Left forelimb (tissue), 1 donor: ENCODE results near the gene MDFI.

ENCODE experiments used
- DNase-seq: peaks from one replicate; pipeline ENCODE4 v3.0.0-alpha.2; 2018; ENCODE audit warnings: low spot score

The MDFI gene

DNA sequence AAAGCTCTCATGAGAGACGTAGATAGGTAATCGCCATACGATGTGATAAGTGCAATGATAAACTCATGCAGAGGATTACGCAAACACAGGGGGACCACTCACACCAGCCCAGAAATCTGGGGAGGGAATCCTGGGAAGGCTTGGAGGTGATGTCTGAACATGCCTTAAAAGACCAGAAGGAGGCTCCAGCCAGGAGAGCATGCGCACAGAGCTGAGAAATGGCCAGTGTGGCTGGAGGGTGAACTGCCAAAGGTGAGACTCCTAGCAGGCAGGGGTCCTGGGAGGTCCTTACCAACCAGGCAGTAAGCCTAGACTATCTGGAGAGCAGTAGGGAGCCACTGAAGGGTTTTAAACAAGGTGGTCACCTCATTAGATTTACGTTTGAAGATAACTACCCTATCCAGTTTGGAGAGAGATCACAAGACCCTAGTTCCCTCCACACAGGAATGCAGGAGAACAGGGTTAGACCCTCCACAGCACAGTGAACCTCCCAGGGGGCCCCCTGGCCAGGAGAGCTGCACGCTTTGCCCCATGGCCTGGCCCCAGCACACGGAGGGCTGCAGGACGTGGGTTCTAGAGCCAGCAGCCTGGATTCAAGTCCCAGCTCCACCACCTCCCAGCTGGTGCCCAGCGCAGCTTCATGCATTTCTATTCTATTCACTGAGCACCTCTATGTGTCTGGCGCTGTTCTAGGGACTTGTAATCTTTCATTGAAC, 13.1 kb downstream of the MDFI start:
- DNase-seq, result no peak

DNA sequence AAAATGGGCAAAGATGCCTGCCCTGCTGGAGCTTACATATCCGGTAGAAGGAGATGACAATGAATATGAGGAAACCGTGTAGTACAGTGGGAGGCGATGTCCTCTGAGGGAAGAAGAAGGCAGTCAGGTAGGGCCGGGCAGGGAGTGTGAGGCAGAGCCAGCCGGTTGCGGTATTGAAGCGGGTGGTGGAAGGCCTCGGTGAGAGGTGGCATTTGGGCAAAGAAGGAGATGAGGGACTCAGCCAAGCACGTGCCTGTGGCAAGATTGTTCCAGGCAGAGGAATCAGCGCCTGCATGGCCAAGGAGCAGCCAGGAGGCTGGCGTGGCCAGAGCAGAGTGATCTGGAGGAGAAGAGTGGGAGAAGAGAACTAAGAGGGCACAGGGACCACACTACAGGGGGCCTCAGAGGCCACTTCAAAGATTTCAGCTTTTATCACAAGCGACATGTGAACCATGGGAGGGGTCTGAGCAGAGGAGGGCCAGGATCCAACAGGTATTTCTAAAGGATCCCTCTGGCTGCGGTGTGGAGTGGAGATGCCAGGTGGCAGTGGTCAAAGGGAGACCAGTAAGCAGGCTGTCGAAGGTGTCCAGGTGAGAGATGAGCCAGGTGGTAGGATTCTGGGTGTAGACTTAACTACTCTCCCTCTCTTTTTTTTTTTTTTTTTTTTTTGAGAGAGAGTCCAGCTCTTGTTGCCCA, 13.8 kb downstream of the MDFI start:
- no peak for DNase-seq

DNA sequence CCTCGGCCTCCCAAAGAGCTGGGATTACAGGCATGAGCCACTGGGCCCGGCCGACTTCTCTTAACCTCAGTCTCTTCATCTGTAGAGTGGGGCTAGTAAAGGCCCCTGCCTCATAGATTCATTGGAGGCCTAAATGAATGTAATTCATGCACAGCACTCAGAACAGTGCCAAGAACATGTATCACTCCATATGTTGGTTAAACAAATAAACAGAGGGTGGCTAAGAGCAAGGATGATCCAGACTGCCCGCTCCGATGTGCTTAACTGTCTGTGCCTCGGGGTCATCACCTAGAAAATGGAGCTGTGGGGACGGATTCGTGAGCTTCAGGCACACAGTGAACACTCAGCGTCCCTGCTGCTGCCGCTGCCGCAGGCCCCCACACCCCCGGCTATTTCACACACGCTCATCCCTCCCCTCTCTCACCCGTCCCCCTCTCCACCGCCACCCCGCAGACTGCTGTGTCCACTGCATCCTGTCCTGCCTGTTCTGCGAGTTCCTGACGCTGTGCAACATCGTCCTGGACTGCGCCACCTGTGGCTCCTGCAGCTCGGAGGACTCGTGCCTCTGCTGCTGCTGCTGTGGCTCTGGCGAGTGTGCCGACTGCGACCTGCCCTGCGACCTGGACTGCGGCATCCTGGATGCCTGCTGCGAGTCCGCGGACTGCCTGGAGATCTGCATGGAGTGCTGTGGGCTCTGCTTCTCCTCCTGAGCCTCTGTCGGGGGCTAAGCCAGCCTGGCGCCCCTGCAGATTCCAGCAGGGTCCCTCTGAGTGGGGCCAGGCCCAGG, 14.8 kb downstream of the MDFI start:
- DNase-seq, result peak; percentile 48

DNA sequence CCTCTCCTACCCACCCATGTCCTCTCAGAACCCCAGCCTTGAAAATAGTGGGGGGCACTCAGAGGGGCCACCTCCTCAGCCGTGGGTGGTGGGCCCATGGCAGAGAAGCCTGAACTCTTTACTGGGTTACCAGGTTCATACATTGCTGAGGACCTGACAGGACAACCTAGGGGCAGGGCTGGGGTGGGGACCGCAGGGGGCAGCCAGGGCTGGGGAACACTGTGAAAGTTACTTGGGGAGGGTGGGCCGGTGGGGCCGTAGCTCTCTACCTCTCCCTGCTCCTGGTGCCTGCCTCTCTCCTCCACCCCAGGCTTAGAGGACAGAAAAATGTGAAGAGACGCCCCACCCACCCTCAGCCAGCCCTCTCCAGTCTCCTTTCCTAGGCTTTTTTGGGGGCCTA, 15.4 kb downstream of the MDFI start:
- DNase-seq, result peak; percentile 57

DNA sequence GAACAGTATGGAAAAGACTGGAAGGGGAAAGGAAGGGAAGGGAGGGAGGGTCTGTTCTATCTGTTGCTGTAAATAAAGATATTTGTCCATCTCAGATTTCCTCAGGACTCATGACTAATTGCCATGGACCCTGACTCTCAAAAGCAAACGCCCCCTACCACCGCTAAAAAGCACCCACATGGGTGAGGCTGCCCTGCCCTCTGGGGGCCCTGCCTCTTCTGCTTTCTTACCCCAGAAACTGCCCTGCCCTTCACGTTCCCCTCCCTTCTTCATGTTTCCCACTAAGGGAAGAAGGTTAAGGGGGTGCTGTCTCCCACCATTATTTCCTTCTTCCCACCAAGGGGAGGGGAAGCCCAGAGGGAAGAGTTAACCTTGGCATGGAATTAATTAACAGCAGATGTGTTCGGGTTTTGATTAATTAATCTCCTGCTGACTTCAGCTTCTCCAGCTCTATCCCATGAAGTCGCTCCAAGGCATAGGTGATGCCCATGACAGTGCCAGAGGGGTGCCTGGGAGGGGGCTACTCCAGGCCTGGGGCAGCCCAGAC, 16.0 kb downstream of the MDFI start:
- no peak for DNase-seq

DNA sequence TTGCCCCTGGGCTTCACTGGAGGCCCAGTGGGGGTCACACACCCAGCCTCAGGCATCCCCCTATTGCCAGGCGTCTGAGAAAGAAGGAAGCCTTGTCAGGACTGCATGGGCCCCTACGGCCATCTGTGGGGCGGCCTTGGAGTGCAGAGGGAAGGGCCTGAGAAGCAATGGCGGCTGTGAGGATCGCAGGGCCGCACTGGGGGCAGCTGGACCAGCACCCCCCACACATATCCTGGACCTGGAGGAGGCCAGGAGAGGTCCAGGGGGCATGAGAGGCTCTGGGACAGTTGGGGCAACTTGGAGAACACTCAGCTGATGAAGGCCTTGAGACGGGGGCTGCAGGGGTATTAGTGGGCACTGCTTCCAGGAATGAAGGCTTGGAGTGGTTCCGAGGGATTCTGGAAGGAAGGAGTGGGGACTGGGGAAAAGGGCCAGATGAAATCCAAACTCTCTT, 16.5 kb downstream of the MDFI start:
- DNase-seq, result peak; percentile 67

DNA sequence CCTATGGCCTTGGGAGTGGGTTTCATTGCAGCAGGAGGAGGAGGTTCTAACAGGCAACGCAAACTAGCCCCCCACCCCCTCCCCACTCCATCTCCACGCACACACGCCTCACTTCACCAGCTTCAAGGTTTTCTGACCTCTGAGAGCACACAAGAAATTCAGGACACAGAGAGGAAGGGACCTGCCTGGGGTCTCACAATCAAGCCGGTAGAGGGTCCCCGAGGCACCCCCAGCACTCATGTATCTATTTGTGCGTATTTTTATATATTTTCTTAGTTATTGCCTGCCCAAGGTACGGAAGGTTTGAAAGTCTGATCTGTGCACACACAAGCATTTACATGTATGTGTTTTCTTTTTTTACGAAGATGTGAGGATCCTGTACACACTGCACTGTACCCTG, 16.9 kb downstream of the MDFI start:
- peak; percentile 60 for DNase-seq

DNA sequence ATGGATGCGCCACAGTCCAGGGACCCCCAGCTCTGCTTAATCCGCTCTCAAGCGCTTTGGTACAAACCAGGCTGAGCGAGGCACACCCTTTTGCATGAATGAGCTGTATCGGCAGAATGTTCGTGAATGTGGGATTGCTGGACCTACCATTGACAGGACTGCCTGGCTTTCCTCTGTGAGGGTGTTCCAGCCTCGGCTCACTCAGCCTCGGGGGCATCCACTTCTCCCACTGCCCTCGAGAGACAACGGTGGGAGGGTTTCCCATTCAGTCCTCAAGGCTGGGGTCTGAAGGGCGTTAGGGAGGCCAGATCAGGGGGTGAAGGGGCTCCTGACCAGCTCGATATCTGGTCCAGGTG, 17.4 kb downstream of the MDFI start:
- peak; percentile 73 for DNase-seq

DNA sequence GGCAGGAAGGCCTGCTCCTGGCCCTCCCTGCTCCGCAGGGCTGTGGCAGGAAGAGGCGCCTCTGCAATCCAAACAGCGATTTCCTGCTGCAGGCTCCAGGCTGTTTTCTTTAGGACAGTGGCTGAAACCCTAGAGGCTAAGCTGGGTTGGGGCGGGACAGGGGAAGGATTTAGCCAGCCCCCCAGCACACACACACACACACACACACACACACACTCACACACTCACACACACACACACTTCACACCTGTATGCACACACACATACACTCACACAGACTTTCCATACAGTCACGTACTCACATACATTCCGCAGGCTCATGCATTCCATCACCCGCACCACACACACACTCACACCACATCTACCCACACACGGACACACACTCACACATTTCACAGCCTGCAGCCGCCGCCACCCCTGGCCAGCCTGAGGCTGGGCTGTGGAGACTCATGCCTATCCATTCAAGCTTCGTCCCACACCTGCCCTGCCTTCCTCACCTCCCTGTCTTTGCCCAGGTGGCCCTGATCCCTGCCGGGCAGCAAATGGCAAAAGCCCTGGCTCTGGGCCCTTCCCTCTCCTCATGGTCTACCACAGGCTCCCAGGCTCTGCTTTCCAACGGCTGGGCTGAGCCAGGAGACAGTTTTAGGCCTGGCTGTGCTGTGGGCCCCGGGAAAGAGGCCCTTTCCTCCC, 17.9 kb downstream of the MDFI start:
- DNase-seq, result peak; percentile 74

DNA sequence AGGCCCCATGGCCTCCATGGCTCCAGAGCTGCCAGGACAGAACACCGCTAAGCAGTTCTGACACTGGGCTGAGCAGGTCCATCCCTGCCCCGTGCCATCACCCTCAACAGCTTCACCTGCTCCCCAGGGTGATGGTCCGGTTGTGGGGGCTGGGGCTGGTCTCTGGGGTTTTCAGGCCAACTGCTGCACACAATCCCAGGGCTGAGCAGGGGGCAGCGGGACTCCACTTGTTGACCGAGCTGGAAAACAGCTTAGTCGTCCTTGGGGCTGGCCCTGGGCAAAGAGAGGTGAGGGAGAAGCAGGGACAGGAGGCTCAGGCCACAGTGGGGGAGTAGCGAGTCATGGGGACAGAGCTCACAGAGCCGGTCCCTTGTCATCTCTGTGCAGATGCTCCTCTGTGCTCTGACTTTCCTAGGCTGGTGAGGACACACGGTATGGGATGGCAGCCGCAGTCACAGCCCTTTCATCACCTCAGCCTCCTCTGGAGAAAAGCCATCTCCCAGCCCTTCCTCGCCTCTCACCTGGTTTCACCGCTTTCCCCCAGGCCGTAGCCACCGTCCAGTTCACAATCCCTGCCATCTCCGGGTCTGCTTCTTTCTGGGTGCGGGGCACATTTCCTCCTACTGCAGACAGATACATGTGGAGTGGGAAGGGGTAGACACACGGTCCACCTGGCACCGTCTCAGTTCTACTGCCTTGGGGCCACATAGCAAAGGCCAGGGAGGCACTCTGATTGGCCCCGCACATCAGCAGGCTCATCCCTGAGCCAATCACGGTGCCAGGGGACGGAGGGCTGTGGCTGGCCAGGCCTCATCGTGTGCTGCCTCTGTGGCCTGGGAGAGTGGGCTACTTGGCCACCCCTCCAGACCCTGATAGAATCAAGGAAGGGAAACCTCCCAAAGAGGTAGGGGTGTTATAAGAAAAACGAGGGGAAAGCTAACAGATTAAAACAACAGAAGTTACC, 19.1 kb downstream of the MDFI start:
- DNase-seq, result no peak

DNA sequence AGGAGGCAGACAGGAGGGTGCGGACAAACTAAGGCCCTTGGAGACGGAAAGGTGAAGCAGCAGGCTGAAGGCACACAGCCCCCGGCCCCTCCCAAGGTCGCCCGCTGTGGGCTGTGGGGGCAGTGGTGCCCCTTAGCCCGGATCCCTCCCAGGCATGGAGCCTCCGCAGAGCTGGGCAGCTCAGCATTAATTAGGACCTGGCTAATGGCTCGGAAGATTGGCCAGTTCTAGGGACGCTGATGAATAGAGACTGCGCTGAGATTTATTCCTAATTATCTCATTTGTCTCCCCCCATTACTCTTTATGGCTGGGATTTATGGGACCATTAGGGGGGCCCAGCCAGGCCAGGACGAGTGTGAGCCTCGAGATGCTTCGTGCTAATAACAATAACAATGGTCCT, 20.4 kb downstream of the MDFI start:
- DNase-seq, result no peak

DNA sequence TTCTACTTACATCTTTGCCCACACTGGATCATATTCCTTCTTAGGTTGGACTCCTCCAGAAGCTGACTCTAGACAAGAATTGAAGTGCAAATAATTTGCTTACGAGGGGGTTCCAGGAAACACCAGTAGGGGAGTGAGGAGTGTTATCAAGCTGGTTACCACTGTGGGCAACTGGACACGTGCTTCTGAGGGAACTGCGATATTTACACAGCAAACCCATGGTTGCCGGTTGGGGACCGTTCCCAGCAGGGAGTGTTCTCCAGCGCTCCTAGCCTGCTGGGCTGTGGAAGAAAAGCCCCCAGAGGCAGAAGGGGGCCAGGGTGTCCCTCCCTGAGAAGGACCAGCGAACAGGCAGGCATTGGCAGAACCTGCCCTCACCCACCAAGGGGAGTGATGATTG, 21.7 kb downstream of the MDFI start:
- no peak for DNase-seq

DNA sequence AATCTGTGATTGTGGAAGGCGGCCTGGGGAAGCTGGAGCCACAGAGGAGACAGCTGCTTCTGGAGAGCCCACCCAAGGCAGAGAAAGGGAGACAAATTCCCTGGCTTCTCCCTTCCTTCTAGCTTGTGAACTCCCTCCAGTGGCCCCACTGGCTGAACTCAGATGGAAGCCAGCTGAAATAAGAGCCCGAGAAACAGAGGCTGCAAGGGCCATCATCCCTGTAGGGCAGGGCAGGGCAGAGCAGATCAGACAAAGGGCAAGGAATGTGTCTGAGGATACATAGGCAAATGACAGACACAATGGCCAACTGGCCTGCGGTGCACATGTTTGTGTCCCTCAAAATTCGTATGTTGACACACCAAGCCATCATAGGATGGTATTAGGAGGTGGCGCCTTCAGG, 25.3 kb downstream of the MDFI start:
- DNase-seq, result no peak

DNA sequence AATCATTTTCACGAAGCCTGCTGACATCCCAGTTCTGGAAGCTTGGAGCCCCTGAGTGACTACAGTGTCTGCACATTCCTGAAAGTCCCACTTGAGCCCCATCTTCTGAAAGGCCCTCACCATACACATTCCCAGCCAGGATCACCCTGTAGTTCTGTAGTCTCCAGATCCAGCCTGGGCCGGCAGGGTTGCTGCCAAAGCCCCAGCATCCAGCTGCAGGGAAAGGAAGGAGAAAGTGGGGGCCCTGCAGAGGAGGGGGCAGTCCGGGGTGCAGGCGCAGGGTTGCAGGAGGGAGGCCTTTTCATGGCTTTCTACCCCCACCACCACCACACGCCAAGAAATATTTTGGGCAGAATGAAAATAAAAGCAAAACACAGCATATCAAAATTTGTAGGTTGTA, 26.0 kb downstream of the MDFI start:
- DNase-seq, result no peak

DNA sequence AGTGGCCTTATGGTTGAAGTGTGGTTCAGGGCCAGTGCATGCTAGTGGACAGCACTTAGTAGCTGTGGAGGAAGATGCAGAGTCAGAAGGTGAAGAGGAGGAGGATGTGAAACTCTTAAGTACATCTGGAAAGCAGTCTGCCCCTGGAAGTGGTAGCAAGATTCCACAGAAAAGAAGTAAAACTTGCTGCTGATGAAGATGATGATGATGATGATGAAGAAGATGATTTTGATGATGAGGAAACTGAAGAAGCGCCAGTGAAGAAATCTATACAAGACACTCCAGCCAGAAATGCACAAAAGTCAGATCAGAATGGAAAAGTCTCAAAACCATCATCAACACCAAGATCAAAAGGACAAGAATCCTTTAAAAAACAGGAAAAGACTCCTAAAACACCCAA, 28.9 kb downstream of the MDFI start:
- DNase-seq, result no peak

DNA sequence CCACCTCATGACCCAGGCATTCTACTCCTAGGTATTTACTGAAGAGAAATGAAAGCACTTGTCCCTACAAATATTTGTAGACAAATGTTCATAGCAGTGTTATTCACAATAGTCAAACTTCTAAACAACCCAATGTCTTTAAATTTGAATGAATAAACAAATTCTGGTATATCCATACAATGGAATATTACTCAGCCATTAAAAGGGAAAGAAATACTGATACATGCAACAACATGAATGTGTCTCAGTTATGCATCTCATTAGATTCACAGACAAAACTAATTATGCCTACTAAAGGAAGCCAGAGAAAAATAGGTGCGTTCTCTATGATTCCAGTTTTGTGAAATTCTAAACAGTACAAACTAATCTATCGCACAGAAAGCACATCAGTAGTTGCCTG, 30.7 kb downstream of the MDFI start:
- DNase-seq, result no peak

DNA sequence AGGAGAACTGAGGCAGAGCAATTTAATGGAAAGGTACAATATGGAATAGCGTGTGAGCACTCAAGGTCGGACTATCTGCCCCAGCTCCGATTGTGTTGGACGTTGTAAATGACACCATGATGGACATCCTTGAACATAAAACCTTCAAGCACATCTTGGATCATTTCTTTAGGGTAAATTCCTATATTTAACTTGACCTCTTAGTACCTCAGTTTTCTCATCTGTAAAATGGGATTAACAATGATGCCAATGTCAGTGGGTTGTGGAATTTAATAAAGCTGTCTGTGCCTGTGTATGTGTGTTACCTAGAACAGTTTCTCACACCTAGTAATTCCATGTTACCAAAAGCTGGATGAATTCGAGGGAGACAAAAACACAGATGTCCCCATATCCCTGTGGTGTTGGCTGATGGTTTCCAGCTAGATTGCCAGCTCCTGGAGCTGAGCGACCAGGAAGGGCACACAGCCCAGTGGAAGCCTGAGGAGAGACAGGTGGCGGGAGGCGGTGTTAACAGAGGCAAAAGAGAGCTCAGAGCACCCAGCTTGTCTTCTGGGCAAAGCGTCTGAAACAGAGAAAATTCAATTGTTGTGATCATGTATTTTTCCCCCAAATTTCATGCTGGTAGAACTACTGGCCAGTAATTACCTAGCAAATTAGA, 32.6 kb downstream of the MDFI start:
- no peak for DNase-seq

DNA sequence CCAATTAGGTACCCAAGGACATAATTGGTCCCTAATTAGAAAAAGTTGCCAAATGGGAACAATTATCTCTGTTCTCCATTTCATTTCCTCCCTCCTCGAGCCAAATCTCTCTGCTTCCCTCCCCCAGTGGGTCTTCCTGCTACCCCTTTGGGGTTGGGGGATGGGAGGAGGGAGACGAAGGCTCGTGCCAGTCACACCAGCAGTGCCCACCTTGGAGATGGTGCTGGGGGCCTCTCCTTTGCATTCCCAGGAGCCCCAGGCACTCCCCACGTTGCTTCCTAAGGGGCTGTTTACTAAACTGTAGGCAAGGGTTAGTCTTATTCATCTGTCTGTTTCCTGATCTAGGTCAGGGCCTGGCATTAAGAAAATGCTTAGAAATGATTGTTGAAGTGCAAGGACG, 33.1 kb downstream of the MDFI start:
- DNase-seq, result no peak

DNA sequence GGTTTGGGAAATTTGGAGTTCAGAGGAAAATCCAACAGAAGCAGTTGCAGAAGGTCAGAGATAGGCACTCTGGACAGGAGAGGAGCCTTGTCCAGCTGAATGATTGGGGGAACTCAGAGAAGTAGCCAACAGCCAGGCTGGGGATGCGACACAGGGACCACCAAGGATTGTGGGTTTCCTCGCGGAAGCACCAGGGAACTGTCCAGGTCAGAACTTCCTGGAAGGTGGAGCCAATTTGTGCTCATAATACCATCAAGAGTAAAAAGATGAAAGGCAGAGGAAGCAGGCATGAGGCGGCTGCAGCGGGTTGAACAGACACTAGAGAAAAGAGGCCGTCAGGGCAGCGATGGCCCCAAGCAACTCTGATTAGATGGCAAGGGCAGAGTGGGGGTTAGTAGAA, 33.7 kb downstream of the MDFI start:
- DNase-seq, result no peak
